Progenitor cell of endocrine pancreas (in vitro differentiated cells): ENCODE data around the gene PON1. TPM values are rescaled to one million over a fixed set of nuclear protein-coding genes. Genes with fewer than 3 reads are reported as not detected.

Experiments used
- DNase-seq: peaks from one replicate; pipeline ENCODE4 v3.0.0; 2021; ENCODE audit warnings: low spot score; ENCODE audit not compliant: unreplicated experiment
- H3K27ac Mint-ChIP-seq: 2 replicates; pipeline ENCODE4 v1.8.0; 2021; ENCODE audit warnings: mild to moderate bottlenecking, moderate library complexity, mixed read lengths
- H3K27me3 Mint-ChIP-seq: 2 replicates; pipeline ENCODE4 v1.8.0; 2021; ENCODE audit warnings: mixed read lengths
- H3K36me3 Mint-ChIP-seq: 2 replicates; pipeline ENCODE4 v1.8.0; 2022; ENCODE audit warnings: mixed read lengths; ENCODE audit not compliant: insufficient read depth
- H3K4me1 Mint-ChIP-seq: 2 replicates; pipeline ENCODE4 v1.8.0; 2021; ENCODE audit warnings: low read depth, mixed read lengths
- H3K4me3 Mint-ChIP-seq: 2 replicates; pipeline ENCODE4 v1.8.0; 2021; ENCODE audit warnings: low read depth, mild to moderate bottlenecking, moderate library complexity, mixed read lengths
- H3K9me3 Mint-ChIP-seq: 2 replicates; pipeline ENCODE4 v1.8.0; 2021; ENCODE audit warnings: low read depth, mixed read lengths
- total RNA-seq: library from RNA; stranded (reverse); gene quantifications from 2 replicates; pipeline ENCODE4 v1.2.1, GENCODE V29; 2021
- TF ChIP-seq, protein P1 (sequence below): fragments of 200-600 bp; sonication (generic); IDR thresholded peaks from one replicate; pipeline ENCODE4 v1.5.0; 2021; ENCODE audit warnings: antibody characterized with exemption, mild to moderate bottlenecking; ENCODE audit not compliant: unreplicated experiment

PON1 gene
- total RNA-seq, 1 donor from 2014 or later: 0.91 TPM

GRCh38 chr7:95323410-95324129, 762 bp downstream of the PON1 start:
- no peaks in the 10 kb centered on the region for H3K36me3 Mint-ChIP-seq
- no peak overlapping the region for H3K4me3 Mint-ChIP-seq
- no peaks in the 10 kb centered on the region for H3K4me1 Mint-ChIP-seq
- peaks cover 3% of the 10 kb centered on the region for H3K9me3 Mint-ChIP-seq
- DNase-seq: no peak
- no peak overlapping the region for H3K27ac Mint-ChIP-seq
- peaks cover 21% of the 10 kb centered on the region for H3K27me3 Mint-ChIP-seq
- TF ChIP-seq, protein P1, sequence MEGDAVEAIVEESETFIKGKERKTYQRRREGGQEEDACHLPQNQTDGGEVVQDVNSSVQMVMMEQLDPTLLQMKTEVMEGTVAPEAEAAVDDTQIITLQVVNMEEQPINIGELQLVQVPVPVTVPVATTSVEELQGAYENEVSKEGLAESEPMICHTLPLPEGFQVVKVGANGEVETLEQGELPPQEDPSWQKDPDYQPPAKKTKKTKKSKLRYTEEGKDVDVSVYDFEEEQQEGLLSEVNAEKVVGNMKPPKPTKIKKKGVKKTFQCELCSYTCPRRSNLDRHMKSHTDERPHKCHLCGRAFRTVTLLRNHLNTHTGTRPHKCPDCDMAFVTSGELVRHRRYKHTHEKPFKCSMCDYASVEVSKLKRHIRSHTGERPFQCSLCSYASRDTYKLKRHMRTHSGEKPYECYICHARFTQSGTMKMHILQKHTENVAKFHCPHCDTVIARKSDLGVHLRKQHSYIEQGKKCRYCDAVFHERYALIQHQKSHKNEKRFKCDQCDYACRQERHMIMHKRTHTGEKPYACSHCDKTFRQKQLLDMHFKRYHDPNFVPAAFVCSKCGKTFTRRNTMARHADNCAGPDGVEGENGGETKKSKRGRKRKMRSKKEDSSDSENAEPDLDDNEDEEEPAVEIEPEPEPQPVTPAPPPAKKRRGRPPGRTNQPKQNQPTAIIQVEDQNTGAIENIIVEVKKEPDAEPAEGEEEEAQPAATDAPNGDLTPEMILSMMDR: no peak

DNA sequence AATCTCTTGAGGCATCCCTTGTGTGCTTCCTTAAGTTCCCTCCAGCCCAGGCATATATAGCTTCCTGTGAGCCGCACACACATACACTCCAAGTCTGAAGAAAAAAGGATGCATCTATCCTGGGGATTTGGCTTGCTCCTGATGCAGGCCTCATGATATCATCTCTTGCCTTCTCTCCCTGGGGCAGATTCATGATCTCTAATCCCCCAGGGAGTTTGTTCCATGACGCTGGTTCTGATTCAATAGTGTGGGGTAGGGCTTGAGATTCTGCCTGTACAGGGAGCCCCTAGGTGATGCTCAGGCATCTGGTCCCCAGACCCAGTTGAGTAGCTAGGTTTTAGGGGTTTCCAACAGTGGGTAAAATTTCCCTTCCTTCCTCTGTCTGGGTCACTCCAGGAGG, 1.5 kb downstream of the PON1 start:
- Mint-ChIP-seq H3K9me3 (peaks cover 3% of the 10 kb centered on the region), H3K27me3 (peaks cover 21% of the 10 kb centered on the region), H3K4me1 (peaks cover 3% of the 10 kb centered on the region), H3K27ac (no peak overlapping the region), H3K4me3 (no peak overlapping the region), H3K36me3 (no peaks in the 10 kb centered on the region)
- TF ChIP-seq, protein P1: no peak
- DNase-seq: no peak

GRCh38 chr7:95322396-95322795, 1.9 kb downstream of the PON1 start:
- Mint-ChIP-seq H3K9me3 (peaks cover 3% of the 10 kb centered on the region), H3K4me1 (peaks cover 6% of the 10 kb centered on the region), H3K4me3 (no peak overlapping the region), H3K27me3 (peaks cover 21% of the 10 kb centered on the region), H3K36me3 (no peaks in the 10 kb centered on the region), H3K27ac (no peak overlapping the region)
- no peak for DNase-seq
- TF ChIP-seq, protein P1: no peak

DNA sequence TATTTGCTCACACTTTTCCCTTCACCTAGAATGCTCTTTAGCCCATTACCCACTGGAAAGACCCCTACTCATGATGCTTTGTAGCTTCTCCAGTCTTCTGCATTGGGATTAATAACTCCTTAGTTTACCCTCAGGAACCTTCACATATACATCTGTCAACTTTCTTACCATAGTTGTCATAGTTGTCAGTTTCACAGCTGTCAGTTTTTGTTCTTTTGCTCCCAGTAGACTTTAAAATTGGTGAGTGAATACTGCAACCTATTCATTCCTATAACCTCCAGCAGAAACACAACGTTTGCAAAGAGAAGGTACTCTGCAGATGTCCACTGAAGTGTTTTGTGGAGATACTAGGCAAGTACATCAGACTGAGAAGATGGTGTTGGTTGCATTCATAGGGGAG, 2.6 kb downstream of the PON1 start:
- no peak overlapping the region for H3K27ac Mint-ChIP-seq
- H3K4me1 Mint-ChIP-seq: peaks cover 6% of the 10 kb centered on the region
- DNase-seq: no peak
- H3K36me3 Mint-ChIP-seq: no peaks in the 10 kb centered on the region
- peaks cover 21% of the 10 kb centered on the region for H3K27me3 Mint-ChIP-seq
- H3K4me3 Mint-ChIP-seq: no peak overlapping the region
- H3K9me3 Mint-ChIP-seq: peaks cover 3% of the 10 kb centered on the region
- TF ChIP-seq, protein P1: no peak

DNA sequence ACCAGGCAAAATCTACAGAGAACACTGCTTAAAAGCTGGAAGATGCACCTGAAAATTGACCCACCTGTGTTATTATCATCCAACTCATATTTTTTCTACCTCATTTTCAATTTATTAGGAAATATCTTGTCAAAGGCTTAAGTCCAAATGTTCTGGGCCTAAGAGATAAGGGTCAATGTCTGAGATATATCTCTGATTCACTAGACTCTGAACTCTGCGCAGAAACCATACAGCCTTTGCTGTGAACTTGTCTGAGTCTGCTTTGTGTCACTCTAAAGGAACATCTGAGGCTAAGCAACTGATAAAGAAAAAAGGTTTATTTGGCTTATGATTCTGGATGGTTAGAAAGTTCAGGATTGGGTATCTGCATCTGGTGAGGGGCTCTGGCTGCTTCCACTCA, 3.7 kb downstream of the PON1 start:
- TF ChIP-seq, protein P1: no peak

More for the DNA sequence above, 3.7 kb downstream of the PON1 start:
- no peaks in the 10 kb centered on the region for H3K36me3 Mint-ChIP-seq
- no peak for DNase-seq
- H3K9me3 Mint-ChIP-seq: no peaks in the 10 kb centered on the region
- peaks cover 14% of the 10 kb centered on the region for H3K27me3 Mint-ChIP-seq
- H3K27ac Mint-ChIP-seq: no peak overlapping the region
- peaks cover 6% of the 10 kb centered on the region for H3K4me1 Mint-ChIP-seq
- no peak overlapping the region for H3K4me3 Mint-ChIP-seq
